Activated T-helper 9 cell treated with anti-CD3 and anti-CD28 coated beads, Interleukin-2, amount 50 U/mL, for 16 hours (primary cell): ENCODE data around the gene WNT3A.
"Not testable (repeated sequence)": the region's sequence is repeated elsewhere in the genome, so short reads cannot be mapped to it uniquely, and the experiment has no call there.

ENCODE experiments used
- DNase-seq: peaks from one replicate; pipeline ENCODE4 v3.0.0-alpha.2; 2020; ENCODE audit warnings: low read depth

WNT3A gene

DNA sequence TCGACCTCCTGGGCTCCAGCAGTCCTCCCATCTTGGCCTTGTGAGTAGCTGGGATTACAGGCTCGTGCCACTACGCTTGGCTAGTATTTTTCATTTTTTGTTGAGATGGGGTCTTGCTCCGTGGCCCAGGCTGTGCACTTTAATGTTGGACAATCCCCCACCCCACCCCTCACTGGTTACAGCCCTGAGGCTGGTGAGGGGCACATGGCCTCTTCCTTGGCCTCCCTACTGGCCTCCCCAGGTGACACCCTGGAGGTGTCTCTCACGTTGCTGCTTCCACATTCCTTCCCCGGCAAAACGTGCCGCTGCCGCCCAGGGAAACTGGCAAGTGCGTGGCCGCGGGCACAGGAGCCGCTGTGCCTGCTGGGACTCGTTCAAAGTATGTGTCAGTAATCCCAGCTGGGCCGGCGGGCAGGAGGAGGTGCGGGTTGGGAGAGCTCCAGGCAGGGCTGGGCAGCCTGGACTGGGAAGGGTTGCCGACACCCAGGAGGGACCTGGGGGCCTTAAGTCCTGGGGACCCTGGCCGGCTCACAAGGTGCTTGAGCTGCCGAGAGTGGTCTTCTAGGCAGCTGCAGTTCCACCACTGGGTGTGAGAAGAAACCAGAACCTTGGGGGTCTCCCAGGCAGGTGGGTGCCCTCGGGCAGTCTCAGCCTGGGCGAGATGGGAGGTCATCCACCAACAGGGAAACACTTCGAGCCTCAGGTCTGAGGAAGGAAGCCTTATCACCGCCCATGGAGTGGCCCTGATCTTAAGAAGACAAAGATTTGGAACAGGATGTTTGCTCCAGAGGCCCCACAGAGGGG, 6.5 kb downstream of the WNT3A start:
- no peak for DNase-seq

DNA sequence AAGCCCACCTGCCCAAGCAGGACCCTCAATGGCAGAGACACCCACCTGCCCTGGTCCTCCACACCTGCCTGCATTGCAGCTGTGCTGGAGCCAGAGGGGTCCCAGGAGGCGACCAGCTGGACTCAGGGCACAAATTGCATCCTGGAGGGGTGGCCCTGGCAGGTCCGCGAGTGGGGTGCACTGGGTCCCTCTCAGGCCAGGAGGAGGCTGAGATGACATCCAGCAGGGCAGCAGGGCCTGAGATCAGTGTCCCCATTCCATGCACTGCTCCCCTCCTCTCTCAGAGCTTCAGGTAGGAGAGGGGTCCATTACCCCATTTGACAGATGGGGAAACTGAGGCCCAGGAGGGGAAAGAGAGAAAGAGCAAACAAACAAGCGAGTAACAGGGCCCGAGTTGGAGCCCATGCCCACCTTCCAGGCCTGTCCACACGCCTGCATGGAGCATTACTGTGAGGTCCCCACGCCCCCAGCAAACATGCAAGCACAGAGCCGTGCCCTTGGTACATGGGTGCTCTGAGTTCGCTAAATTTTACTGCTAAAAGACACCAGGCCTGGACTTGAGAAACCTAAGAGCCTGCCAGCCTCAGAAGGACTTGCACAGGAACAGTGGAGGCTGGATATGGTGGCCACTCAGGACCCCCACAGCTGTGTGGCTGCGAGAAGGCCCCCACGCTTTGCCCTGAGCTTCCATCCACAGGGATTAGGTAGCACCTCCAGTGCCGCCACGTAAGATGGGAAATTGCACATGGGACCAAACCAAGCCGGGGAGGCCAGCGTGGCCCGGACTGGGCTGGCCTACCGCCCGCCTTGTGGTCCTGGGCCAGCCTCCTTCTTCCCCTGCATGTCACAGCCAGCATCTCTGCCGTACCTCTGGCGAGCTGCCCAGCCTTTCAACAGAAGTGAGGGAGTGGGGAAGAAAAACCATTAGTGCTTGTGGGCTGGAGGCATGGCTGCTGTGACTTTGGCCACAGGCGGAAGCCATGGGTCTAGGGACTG, 7.4 kb downstream of the WNT3A start:
- DNase-seq = no peak

DNA sequence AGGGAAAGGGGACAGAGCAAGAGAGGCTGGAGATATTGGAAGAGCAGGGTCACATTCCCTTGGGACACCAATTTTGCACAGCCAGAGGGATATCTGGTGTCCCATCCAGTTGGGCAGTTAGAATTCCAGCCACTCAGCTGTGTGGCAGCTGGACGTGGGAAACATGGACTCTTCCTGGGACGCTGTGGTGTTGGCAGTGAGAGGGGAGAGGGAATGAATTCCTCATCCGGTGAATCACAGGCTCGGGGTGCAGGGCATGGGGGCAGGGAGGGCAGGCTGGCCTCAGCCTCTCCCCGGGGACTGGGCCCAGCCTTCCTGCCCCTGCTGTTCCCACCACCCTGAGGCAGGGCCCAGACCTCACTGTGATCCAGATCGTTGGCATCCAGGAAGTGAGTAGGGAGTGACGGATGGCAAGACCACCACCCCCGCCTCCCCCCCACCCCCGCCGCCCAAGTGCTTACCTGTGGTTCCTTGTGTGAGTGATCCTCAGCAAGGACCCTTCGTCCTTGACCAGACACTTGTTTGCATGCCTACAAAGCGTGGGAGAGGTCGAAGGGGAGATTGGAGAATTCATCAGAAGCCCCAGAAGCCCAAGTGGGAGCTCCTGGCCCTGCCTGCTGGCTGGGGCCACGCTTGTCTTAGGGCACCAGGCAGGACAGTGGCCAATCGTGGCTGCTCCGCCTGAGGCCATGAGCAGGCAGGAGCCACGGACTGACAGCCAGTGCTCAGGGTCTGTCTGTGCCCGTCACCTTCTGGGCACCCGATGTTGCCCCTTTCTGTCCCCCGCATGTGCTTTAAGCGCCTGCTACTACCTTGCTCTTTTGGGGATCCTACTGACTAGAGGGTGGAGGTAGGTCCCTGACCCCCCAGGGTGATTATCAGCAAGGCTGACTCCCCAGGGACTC, 8.7 kb downstream of the WNT3A start:
- DNase-seq = no peak

DNA sequence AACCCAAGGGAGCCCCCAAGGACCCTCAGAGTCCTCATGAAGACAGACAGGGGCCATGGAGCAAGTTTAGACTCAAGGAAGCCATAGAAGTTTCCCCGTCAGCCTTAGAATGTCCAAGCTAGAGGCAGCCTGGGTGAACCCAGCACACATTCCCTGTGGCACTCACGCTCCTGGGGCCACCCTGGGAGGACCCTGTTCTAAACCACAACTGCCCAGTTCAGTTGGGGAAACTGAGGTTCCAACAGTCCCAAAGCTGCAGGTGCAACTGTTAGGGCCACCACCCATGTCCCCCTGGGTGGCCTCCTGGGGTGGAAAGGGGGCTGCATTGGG, 9.3 kb downstream of the WNT3A start:
- no peak for DNase-seq

DNA sequence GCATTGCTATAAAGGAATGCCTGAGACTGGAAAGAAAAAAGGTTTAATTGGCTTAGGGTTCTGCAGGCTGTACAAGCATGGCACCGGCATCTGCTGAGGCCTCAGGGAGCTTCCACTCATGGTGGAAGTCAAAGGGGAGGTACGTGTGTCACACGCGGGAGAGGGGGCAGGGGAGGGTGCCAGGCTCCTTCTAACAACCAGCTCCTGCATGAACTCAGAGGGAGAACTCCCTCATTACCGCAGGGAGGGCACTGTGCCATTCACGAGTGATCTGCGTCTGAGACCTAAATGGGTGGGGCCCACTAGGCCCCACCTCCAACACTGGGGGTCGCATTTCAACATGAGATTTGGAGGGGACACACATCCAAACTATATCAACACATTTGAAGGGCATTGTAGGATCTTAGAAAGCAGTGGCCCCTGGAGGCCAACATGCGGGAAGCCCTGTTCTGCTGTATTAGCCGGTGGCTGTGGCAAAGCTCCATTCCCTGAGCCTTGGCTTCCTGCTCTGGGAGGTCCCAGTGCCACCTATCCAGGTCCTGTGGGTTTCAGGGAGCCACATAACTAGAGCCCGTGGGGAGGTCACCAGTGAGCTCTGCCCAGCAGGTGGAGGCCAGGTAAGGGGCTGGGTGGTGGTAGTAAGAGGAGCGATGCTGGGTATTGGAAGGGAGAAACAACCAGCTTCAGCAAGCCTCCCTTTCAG, 10.0 kb downstream of the WNT3A start:
- DNase-seq = no peak

DNA sequence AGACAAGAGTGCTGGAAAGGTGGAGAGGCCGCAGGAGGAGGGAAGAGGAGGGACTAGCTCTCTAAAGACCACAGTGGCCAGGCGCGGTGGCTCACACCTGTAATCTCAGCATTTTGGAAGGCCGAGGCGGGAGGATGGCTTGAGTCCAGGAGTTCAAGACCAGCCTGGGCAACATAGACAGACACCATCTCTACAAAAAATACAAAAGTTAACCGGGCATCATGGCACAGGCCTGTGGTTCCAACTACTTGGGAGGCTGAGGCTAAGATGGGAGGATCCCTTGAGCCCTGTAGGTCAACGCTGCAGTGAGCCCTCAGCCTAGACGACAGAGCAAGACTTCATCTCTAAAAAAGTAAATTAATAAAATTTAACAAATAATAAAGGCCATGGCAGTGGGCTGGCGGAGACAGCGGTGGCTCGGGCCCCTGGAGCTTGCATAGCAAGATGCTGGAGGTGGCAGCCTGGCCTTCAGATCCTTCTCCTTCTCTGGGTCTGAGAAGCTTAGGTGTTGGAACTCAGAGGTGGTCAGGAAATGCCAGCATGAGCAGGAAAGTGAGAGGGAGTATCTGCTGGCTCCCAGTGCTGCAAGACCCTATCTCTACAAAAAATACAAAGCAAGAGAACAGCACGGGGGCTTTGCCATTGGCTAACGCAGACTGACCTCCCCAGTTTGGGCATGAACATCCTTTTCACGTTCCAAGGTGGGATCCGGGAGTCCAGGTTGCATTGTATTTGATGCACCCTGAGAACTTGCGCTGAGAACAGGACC, 10.7 kb downstream of the WNT3A start:
- no peak for DNase-seq

DNA sequence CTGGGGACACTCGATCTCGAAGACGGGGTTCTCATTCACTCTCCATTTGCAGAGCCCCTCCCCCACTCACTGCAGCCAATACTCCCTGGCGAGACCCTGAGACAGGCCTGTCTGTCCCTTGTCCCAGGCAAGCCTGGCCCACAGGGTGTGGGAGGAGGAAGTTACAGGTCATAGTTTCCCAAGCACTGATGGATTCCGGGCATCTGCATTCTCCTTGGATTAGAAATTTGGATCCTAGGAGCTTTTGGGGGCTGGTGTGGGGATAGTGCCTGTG, 11.3 kb downstream of the WNT3A start:
- DNase-seq = no peak

DNA sequence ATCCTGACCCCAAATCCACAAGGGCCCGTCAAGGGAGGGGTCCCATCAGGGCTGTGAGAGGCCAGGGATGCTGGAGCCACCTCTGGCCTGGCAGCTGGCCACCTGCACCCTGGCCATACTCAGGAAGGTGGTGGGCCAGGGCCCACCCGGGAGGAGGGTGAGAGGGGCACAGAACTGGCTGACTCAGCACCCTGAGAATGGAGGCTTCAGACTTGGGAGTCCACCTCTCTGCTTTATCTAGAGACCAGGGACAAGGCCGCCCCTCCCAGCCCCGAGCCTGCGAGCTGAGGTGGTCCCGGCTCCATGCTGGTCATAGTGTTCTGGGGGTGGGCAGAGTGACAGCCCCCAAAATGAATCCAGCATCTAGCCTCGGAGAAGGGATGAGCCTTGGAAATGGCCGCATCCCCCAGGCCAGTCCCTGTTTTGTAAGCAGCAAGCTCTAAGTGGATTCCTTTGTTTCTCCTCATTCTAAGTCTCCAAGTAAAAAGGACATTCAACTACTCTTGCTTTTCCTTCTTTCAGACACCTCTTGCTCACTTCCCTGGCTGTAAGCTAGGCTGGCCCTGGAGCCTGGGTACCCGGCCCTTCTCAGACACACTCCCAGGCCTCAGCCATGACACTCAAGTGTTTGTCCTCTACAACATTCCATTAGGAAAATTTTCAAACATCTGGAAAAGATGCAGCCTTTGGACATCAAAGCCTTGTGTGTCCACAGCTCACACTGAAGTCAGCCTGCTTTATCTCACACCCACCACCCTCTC, 12.3 kb downstream of the WNT3A start:
- DNase-seq = no peak

DNA sequence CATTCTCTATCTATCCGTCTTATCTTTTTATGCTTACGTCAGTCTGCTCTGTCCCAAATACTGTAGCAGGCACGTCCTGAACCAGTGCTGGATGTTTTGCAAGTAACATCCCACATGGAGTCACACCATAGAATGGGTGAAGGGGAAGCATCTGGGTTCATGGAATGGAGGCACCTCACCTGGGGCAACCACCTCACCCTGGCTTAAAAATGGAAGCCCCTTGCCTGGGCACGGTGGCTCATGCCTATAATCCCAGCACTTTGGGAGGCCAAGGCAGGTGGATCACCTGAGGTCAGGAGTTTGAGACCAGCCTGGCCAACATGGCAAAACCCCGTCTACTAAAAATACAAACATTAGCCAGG, 12.9 kb downstream of the WNT3A start:
- not testable (repeated sequence) for DNase-seq

DNA sequence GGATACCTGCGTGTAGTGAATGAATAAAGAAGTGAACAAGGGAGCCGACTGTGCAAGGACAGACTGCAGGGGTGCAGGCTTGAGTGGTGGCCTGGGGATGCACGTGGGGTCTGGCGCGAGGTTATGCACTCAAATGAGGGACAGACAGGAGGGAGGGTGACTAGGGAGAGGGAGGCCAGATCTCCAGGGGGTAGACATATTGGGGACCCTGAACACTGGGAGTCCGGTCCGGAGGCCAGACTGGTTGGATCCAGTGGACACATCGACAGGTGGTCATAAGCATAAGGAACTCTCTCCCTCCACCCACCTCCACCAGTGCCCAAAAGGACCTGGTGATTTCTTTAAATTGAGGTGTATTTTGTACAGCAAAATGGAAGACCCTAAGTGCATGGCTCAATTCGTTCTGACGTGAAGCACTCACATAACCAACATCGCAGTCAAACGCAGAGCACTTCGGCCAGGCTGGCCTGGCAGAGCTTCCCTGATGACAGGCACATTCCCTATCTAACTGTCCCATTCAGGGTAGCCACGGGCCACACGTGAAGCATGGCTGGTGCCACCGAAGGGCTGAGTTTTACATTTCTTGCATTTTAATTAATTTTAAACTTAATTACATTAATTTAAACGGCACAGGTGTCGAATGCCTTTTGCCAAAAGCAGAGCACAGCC, 14.0 kb downstream of the WNT3A start:
- no peak for DNase-seq

DNA sequence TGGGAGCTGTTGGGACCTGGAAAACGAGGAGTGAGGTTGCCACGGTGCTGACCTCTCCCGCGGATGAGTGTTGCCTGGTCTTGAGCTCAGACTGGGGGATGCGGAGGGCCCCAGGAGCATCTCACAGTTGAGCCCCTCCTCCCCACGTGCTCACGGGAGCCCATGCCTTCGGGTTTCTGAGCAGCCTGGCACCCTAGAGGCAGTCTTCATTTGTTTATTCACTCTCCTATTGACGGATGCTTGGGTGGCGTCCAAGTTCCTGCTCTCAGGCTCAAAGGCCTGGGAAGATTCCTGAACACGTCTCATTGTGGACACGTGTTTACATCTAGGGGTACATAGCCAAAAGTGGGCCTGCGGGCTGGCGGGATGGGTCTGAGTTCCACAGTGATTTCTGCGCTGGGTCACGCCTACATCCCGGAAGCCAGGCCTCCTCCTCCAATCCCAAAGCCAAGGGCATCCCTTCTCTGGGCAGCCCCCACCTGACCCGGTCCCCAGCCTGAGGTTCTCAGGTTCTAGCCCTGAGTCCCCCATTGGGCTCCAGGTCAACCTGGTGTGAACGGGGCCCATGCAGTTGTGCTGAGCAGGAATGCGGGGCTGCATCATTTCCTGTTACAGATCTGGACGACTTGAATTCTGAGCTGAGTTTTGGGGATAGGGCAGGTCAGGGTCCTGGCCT, 14.7 kb downstream of the WNT3A start:
- no peak for DNase-seq

DNA sequence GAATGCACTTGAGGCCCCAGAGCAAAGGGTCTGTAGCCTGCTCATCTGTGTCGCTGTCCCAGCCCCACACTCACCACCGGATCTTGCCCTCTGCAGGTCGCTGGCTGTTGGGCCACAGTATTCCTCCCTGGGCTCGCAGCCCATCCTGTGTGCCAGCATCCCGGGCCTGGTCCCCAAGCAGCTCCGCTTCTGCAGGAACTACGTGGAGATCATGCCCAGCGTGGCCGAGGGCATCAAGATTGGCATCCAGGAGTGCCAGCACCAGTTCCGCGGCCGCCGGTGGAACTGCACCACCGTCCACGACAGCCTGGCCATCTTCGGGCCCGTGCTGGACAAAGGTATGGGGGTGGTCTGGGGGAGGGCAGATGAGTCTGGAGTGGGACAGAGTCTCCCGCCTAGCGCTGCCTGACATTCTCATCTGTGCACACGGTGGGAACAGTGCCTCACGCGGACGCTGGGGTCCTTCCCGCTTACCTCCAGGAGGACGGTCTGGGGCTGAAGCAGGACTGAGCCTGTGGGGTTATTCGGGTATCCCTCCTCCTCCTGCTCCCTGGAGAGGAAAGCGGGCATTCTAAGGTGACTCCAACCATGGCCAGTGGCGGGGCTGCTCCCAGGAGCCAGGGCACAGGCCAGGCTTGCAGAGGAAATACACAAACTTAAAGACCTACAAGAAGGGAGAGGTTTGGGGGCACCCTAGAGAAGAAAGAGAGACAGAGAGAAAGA, 15.9 kb downstream of the WNT3A start:
- no peak for DNase-seq

DNA sequence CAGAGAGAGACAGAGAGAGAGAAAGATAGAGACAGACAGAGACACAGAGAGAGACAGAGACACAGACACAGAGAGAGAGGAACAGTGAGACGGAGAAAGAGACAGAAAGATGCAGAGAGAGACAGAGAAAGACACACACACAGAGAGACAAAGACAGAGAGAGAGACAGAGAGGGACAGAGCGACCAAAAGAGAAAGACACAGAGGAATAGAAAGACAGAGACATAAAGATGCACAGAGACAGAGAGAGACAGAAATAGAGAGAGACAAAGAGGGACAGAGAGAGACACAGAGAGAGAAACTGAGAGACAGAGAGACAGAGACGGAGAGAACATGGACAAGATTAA, 16.5 kb downstream of the WNT3A start:
- DNase-seq = no peak

DNA sequence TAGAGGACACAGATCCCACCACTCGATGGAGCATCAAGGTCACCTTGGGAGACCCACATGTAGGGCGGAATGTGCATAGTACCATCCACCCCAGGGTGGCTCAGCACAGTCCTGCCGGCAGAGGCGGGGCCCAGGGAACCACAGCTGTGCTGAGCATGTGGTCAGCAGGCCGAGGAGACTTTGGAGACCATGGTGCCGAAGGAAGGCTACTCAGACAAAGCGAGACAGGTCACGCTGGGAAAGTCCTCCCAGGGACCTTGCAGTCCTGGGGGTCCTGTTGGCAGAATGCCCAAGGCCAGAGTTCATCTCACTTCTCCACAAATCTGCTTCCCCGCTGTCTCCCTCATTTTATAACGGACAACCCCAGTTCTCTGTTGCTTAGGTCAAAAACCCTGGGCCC, 22.5 kb downstream of the WNT3A start:
- DNase-seq = no peak

DNA sequence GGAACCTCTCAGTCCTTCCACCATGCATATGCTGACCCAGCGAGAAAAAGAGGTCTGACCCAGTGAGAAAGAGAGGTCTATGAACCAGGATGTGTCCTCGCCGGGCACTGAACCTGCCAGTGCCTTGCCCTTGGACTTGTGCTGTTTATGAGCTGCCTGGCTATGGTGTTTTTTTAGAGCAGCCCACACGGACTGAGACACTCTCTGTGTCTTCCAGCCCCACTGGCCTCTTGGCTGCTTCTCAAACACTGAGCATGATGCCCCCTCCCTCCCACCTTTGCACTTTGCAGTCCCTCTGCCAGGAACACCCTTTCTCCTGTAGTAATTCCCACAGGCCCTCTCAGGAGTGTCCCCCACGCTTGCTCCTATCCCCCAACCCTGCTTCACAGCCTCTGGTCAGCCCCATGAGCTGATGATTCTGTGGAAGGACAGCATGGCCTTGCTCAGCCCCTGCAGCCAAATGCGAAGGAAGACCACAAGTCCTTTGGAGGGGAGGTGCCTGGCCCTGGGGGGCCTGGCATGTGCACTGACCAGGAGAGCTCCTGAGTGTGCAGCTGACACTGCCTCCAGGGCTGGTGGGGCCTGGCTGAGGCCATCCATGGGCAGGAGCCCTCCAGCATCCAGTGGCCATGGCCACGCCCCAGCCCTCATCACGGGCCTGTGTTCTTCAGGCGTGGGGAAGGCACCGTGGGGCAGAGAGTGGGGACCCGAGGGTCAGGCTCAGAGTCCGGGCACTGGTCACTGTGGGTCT, 23.8 kb downstream of the WNT3A start:
- DNase-seq = no peak

DNA sequence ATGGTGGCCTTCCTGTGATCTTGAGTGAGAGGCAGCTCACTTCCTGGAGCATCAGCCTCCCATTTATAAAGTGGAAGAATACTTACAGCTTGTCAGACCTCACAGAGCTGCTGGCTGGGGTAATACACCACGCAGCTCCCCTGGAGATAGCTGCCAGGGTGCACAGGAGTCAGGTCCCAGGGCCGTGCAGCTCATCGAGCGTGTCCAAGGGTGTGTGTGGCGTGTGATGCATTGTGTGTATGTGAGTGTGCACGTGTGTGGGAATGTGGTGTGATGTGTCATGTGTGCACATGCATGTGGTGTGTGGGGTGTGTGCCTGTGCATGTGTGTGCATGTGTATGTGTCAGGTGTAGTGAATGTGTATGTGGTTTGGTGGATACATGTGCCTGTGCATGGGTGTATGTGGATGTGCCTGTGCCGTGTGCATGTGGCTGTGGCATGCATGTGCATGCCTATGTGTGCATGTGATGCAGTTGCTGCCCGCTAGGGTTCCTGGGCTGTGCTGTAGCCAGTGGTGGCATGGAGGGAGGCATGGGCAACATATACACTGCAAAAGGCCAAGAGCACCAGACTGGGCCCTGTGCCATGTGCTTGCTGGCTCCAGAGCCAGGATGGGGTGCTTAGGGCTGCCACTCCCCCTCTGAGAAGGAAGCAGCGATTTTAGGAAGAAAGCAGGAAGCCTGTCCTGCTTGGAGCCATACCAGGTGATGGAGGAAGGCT, 24.6 kb downstream of the WNT3A start:
- no peak for DNase-seq

DNA sequence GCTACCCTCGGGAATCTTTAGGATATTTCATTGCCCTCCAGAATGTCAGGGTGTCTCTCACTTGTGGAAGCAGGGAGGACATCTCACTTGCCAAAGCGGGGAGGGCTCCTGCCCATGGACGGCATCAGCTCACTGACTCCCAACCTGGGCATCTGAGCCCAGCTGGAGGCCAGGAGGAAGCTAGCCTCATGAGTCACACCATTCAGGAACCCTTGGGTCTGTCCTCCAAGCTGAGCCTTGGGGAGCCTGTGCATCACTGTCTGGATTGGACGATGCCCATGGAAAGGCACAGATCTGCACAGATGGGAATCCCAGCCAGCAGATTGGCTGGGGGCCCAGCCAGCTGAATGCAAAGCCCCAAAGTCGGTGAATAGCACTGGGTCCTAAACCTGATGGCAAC, 25.2 kb downstream of the WNT3A start:
- no peak for DNase-seq
